HG02973 (cell line): ENCODE data around the gene ACTR5.

Experiments
- ATAC-seq: cut with Tn5 transposase; IDR thresholded peaks from one replicate; pipeline ENCODE4 v1.9.1; 2021; ENCODE audit warnings: moderate library complexity; ENCODE audit not compliant: unreplicated experiment

ACTR5 gene

DNA sequence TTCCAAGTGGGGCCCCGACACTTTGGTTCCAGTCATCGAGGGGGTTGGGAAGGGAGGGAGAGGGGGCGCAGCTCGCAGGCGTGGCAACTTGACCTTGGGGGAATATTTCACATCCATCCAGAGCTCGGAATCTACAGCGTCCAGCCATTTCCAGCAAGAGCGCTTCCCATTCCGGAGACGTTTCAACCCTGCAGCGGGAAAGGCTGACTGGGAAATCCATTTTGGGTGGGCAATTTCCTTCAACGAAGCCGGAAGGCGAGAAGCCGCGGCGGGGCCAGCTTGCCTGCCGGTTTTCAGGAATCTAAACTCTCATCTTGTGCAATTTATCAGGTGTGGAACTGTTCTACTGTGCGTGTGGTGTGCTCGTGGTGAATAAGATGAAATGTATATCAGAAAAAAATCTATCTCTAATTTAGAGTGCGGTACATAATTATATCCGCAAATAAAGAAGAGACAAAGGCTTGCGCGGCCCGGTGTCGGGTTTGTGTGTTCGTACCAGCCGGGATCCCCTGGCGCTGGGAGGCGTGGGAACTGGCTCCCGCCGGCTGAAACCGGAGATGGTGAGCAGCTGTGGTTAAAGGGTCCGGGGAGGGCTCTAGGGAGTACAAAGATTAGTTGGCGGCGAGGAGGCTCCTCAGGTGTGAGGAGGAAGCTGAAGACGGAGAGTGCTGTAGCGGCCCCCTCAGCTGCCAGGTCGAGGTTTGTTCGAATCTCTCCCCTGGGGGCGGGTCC lies 19.2 kb upstream of the ACTR5 start:
- no peak for ATAC-seq

DNA sequence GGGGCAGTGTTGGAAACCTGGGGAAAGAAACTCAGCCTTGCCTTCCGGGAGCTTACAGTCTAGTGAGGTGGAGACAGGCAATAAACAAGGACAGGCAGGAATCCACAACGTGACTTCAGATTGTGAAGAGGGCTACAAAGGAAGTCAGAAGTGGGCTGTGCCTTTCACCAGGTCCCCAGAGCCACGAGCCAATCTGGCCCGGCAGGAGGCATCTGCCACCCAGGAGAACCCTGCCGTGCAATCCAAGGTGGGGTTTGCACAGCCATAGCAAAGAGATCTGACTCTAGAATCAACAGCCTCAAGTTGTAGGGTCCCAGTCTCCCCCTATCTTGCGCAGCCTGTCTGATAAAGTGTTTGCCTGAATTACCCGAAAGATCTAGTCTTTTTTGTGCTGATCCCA lies 18.5 kb upstream of the ACTR5 start:
- no peak for ATAC-seq

DNA sequence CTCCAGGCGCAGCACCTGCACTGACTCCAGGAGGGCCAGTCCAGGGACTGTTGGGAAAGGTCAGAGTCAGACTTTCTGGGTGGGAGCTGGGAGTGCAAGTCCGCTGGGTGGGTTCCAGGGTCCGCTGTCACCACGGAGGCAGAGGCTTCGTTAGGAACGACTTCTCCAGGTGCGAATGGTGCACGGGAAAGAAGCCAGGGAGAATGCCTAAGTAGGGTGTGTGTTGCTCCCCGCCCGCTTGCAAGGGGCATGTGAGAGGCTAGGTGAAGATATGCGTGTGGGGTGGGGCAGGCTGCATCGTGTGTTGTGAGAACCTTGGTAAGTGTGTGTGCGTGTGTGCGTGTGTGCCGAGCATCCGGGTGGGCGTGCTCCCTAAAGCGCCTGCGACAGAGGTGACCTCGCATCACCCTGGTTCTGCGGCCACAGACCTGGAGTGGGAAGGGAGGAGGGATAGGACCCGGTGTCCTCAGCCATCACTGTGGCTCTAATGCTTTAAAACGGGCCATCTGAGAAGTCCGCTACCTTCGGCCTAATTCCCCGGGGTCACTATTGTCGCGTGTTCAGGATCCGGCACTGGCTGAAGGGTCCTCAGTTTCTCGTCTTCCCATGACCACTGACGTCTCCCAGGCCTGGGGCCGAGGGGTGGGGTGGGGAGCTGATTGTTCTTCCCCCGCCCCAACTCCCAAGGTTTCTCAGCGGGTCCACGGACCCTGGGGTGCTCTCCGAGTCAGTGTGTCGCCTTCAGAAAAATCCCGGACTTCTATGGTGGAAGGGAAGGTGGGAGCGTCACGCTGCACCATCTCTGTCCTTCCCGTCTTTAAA lies 17.9 kb upstream of the ACTR5 start:
- no peak for ATAC-seq

DNA sequence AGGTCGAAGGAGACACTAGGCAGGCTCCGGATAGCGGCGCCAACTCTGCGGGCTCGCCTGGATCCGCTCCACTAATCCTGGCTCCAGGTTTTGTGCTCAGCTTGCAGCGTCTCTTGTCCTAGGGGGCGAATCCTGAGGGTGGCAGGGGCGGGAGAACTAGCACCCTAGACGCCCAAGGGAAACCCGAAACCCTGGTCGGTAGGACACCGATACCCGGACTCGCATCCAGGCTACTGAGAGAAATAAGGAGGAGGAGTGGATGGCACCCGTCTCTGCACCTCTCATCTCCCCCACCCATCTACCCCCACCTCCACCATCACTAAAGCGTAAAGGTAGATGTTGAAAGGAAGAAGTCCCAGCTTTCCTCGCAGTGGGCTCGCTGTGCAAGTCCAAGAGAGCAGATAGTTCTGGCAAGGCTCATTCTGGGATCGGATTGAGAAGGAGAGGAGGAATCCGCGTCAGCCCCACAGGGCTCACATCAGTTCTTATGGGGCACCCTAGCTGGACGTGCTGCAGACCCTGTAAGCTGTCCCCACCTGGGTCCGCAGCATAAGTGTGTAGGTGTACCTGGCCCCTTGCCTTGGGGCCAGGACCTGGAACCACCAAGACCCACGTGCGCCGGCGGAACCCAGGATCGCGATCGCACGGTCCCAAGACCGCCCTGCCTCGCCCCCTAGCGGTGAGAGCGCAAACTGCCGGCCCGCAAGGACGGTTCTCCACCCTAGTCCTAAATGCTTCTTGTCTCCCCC lies 17.1 kb upstream of the ACTR5 start:
- ATAC-seq, result no peak

DNA sequence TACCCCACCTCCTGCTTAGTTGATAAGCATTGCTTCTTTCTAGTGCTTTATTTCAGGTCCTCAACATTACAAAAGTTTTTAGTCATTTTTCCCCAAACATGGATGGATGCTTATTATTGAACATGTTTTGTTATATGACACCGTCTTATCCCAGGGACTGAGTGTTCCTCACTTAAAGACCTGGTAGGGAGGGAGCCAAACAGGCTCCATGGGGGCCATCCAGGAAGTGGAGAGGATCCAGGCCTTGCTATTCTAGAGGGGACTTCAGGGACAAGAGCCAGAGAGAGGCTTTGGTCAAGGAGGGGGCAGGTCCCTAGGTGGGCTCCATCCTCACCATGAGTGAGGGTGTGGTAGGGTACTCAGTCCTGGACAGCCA lies 16.5 kb upstream of the ACTR5 start:
- no peak for ATAC-seq

DNA sequence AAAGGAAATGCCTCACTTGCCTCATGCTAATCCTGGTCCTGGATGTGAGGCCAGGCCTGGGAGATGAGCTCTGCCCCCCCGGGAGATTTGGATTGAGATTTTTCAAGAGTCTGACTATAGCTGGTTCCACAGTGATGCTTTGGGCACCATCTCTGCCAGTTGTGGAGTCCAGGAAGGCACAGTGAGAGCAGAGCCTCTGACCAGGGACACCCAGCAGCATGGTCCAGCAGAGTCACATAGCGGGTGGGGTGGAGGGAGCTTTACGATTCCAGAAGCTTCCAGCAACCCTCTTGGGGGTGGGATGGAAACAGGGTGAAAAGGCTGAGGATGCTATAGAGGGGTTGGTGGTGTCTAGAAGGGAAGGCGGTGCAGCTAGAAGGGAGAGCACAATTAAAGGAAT lies 15.3 kb upstream of the ACTR5 start:
- ATAC-seq, result no peak

DNA sequence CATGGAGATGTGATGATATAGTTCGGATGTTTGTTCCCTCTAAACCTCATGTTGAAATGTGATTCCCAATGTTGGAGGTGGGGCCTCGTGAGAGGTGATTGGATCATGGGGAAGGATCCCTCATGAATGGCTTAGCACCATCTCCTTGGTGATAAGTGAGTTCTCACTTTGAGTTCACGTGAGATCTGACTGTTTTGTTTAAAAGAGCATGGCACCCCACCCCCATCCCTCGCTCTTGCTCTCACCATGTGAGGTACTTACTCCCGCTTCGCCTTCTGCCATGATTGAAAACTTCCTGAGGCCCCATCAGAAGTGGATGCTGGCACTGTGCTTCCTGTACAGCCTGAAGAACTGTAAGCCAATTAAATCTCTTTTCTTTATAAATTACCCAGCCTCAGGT lies 13.1 kb upstream of the ACTR5 start:
- ATAC-seq, result no peak

DNA sequence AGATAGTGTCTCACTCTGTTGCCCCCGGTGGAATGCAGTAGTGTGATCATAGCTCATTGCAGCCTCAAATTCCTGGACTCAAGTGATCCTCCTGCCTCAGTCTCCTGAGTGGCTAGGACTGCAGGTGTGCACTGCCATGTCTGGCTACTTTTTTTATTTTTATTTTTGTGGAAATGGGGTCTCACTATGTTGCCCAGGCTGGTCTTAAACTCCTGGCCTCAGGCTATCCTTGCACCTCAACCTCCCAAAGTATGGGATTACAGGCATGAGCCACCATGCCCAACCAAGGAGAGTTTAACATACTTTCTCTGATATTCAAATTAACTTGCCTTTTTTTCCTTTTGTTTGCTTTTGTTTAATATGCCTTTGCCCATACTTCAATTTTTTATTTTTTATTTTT lies 10.4 kb upstream of the ACTR5 start:
- no peak for ATAC-seq

DNA sequence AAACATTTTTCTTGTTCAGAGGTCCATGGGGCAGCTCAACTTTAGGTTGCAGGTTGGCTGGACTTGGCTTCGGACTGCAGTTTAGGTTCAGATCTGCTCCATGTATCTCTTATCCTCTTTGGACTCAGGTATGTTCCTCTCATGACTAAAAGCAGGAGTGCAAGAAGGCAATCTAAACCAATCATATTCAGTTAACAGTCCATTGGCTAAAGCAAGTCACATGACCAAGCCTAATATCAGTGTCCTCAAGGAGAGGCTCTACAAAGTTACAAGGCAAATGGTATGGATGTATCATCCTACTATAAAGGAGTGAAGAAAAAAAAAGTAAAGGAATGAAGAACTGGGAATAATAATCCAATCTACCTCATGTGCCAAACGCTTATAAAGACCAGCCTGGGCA lies 2.5 kb upstream of the ACTR5 start:
- no peak for ATAC-seq

DNA sequence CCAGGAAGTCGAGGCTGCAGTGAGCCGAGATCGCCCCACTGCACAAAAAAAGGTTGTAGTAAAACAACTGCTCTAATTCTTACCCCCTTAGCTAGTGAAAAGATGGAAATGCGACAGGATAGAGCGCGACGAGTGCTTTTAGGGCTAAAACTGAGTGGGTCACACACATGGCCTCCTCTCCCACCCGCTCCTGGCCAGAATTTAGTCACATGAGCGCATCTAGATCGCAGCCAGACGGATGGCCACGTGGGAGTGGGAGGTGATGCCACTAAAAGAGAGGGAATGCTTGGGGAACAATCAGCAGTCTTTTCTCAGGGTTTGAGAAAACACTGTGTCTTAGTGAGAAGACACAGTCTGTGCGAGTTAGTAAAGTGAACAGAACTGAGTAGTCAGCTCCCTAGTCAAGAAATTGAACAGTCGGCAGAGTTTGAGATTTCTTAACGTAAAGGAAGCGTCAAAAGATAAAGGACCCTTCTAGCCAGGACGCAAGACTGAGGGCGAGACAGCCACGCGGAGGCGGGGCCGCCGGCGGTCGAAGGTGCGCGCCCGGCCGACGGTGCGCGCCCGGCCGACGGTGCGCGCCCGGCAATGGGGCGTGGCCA lies 664 bp upstream of the ACTR5 start:
- no peak for ATAC-seq

DNA sequence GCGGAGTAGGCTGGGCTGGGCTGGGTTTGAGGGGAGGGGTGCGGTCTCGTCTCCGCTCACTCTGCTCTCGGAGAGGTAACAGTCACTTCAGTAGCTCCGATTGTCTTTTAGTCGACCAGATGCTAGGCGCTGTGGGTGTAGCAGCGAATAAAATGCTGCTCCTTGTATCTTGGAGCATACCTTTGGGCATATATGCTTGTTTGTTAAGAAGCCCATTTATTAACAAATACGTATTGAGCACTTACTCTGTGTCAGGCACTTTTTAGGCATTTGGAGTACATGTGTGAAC lies 545 bp downstream of the ACTR5 start:
- peak; percentile 27 for ATAC-seq

DNA sequence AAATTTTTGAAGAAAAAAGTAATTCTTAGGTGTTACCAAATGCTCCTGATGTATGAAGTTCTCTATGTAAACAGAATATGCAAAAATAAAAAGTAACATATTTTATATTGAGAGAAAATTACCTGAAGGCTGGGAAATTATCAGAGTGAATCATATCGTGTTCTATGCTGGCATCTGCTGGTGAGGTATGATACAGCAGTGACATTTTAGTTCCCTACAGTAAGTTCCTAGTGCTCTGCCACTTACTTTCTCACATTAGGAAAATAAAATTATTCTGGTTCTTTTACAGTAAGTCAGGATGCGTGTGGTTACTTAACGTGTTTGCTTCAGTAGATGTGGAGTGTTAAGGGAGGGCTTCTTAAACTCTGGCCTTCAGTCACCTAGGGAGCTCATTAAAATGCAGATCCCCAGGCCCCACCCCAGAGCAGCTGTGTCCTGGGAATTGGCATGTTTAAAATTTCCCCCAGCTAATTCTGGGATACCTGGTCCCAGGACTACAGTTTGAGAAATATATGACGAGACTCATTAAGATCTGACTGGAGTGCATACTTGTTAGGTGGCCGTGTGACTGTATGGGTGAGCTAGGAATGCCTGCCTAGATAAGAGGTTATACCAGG lies 3.2 kb downstream of the ACTR5 start:
- no peak for ATAC-seq

DNA sequence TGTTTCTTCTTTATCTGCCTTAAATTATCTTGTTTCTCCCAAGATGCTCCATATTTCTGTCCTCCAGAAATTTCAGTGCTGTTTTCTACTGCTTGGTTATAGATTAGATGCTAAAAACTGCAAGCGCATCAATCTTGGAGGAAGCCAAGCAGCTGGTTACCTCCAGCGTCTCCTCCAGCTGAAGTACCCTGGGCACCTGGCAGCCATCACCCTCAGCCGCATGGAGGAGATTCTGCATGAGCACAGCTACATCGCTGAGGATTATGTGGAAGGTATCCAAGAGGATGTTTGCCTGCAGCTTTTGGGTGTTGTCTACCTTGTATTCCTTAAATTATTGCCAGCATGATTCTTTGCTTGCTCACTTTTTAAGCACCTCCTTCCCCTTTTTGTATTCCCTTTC lies 3.8 kb downstream of the ACTR5 start:
- no peak for ATAC-seq

DNA sequence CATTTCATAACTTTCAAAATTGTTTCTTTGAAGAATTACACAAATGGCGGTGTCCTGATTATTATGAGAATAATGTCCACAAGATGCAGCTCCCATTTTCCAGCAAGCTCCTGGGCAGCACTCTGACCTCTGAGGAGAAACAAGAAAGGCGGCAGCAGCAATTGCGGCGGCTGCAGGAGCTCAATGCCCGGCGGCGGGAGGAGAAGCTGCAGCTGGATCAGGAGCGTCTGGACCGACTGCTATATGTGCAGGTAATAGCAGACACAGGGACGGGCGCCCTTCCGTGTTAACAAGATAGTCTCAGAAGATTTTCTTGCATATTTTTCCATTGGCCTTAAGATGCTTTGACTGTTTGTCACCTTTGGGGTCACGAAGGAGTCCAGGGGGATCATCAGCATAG lies 6.7 kb downstream of the ACTR5 start:
- no peak for ATAC-seq

DNA sequence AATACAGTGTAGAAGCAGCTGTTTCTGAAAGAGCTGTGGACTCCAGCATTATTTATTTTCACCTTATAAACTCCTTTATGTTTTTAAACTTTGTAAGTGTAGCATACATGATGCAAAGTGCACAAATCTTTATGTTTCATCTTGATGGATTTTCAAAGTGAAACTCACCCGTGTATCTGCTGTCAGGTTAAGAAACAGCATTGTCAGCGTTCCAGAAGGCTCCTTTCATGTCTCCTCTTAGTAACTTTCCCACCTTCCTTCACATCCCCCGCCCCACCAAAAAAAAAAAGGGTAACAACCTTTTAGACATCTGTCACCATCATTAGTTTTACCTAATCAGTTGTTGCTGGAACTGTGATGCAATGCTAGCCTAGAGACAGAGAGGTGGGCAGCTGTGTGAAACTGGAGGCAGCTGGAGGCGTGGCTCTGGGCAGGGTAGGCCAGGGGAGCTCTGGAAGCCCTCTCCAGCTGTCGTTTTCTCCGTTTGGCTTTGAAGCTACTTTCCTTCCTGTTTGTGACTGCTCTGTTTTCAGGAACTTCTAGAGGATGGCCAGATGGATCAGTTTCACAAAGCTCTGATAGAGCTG lies 7.2 kb downstream of the ACTR5 start:
- no peak for ATAC-seq

DNA sequence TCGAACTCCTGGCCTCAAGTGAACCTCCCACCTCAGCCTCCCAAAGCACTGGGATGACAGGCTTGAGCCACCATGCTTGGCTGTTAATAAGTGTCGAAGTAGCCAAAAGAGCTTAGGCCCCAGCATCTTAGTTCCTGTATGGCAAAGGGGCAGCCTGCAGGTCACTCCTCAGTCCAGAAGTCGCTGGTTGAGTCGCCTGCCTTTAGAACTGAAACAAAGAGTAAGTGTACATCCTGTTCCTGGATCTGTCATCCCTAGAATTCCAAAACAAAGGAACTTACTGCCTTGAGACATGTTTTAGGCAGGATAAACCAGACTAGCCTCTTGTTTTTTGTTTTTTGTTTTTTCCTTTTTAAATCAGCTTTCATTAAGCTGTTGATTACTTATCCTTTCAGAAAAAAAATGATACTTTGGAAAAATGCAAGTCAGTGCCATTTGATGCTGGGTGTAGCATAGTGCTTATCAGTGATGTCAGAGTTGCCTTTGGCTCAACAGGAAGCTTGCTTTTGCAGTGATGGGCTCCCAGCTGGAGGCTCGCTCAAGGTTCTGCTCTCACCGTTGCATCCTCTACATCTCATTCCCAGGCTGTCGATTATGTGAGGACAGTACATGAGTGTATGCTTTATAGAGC lies 9.0 kb downstream of the ACTR5 start:
- no peak for ATAC-seq

DNA sequence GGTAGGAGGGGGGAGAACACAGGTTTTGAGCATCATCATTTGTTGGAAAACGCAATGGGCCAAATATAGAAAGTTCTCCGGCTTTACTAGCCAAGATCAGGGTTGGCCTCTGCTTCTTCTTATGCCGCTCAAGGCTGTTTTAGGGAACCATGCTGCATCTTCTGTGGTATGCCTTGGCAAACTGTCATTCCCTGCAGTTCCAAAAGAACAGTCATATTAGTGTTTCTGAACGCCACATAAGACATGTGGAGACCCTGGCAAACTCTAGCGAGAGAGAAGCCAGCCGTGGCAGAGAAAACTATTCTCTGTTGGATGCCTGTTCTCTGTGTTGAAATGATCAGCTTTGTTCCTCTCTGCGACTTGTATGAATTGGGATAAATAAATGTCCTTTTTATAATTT lies 10.8 kb downstream of the ACTR5 start:
- no peak for ATAC-seq

DNA sequence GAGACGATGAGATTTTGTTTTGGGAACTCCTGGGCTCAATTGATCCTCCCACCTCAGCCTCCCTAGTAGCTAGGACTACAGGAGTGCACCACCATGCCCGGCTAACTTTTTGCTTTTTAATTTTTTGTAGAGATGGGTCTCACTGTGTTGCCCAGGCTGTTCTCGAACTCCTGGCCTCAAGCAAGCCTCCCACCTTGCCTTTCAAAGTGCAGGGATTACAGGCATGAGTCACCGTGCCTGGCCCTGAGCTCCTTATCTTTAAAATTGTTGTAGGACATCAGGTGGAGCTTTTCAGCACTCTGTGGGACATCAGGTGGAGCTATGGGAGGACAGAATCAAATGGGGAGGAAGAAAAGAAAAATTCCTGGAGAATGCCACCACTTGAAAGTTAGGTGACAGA lies 12.7 kb downstream of the ACTR5 start:
- no peak for ATAC-seq

DNA sequence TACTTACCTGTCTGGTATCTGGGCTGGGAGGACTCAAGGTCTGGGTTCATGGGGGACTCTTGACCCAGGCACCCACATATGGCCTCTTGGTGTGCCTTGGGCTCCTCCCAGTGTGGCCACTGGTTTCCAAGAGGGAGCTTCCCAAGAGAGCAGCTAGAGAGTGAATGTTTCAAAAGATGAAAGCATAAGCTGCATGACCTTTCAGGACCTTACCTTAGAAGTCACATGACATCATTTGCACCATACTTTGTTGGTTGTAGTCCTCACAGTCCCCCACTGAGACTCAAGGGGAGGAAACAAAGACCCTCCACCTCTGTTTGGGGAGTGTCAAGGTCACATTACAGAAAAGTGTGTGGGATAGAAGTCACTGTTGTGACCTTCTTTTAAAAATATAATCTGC lies 13.9 kb downstream of the ACTR5 start:
- no peak for ATAC-seq

DNA sequence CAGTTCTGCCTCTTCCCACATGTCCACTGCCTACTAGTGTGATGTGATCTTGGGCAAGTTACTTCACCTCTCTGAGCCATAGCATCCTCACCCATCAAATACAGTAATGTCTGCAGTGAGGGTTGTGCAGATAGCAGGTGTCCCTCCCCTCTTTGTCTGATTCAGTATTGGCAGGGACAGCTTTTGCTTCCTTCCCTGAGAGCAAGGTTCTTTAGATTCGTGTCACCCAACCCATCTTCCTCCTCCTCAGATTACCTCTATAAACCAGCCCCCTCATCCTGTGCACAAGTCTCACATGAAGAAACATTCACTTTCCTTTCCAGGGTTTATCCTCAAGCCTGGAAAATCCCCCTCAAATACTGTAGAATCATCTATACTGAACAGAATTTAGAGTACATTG lies 15.4 kb downstream of the ACTR5 start:
- ATAC-seq, result no peak
